ENCODE data around the gene CSNK2A3.

CSNK2A3 gene

DNA sequence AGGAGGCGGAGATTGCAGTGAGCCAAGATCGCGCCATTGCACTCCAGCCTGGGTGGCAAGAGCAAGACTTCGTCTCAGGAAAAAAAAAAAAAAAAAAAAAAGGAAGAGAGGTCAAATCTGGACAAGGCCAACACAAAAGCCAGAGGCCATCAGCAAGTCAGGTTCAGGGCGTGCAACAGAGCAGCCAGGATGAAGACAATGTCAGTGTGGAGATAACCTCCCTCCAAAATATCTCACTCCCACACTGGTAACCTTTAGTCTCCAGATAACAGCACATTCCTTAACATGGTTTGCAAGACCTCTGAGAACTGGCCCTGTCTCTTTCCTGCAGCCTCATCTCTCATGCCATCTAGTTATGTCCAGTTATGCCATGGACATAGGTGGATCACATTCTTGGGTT lies 4.7 kb downstream of the CSNK2A3 start:
- in situ Hi-C loops (cut with HindIII; ENCODE audit: low pct_ligation_motif_present, low pct_unique_long_range_greater_than_20kb, low sequenced_read_pairs): no loop called here
- DNase-seq: no peak

DNA sequence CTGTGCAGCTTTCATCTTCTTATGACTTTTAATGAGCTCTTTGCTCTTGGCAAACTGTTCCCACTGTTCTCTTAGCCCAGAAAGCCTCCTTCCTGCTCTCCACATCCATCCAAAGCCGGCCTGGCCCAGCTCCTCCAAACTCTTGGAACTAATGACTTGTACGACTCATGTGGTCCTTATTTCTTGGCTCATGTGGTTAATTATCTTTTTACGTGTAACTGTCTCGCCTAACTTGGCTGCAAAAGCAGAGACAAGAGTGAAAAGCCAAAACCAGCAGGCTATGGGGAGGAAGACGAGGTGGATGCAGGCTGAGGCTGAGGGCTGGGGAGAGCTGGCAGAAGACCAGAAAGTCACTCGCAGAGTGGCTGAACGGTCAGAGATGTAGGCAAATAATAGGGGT lies 5.5 kb downstream of the CSNK2A3 start:
- in situ Hi-C loops (cut with HindIII; ENCODE audit: low pct_ligation_motif_present, low pct_unique_long_range_greater_than_20kb, low sequenced_read_pairs): no loop called here
- no peak for DNase-seq

DNA sequence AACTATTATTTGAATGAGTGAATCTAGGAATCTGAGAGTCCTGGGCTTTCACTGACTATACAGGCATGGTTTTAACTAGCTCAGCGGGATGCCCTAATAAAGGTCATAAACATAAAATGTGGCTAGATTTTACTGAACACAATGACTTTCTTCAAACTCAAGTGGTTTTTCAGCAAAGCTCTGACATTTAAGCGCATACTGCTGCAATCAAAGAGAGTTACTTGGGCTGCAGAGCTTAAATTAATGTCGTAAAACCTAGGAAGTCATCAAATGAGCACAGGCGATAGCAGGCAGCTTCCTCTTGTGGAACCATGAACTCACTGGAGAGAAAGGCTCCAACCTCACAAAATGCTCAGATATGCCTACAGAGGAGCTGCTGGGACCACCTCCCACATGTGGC lies 6.7 kb downstream of the CSNK2A3 start:
- in situ Hi-C loops (cut with HindIII; ENCODE audit: low pct_ligation_motif_present, low pct_unique_long_range_greater_than_20kb, low sequenced_read_pairs): no loop called here
- no peak for DNase-seq

GRCh38 chr11:11345099-11345498 lies 8.0 kb downstream of the CSNK2A3 start:
- DNase-seq: no peak
- in situ Hi-C loops (cut with HindIII; ENCODE audit: low pct_ligation_motif_present, low pct_unique_long_range_greater_than_20kb, low sequenced_read_pairs): no loop called here

DNA sequence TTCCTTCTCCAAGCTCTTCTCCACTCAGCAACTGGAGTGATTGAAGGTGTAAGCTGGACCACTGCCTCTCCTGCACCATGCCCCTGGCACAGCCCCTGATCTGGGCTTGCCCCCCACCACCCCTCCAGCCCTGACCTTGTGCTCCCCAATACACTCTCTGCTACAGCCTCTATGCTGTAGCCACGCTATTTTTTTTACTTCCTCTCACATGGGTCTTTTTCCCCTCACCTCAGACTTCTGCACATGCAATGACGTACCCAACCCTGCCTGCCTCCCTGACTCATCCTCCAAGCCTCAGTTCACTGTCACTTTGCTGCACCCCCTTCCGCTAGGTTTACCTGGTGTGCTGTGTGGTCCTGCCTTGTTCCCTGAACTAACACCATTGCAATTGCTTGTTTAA lies 9.0 kb downstream of the CSNK2A3 start:
- in situ Hi-C loops (cut with HindIII; ENCODE audit: low pct_ligation_motif_present, low pct_unique_long_range_greater_than_20kb, low sequenced_read_pairs): no loop called here
- DNase-seq: no peak

DNA sequence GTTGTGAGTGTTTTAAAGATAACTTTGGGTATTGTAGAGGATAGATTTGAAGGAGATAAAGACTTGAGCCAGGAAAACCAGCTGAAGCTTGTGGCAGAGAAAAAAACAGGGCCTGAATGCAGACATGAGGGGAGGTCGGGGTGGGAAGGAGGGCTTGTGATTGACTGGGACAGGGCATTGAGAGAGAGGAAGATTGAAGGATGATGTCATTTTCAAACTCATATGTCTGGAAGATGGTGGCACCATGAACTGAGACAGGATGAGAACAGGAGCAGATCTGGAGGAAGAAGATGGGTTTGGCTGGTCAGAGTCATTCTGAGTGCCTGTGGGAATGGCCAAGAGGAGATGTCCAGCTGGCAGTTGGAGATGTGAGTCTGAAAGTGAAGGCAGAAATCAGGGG lies 14.7 kb downstream of the CSNK2A3 start:
- in situ Hi-C loops (cut with HindIII; ENCODE audit: low pct_ligation_motif_present, low pct_unique_long_range_greater_than_20kb, low sequenced_read_pairs): no loop called here
- DNase-seq: no peak

GRCh38 chr11:11336664-11337063 lies 16.4 kb downstream of the CSNK2A3 start:
- in situ Hi-C loops (cut with HindIII; ENCODE audit: low pct_ligation_motif_present, low pct_unique_long_range_greater_than_20kb, low sequenced_read_pairs): no loop called here
- no peak for DNase-seq

- DNase-seq: no peak
- in situ Hi-C loops (cut with HindIII; ENCODE audit: low pct_ligation_motif_present, low pct_unique_long_range_greater_than_20kb, low sequenced_read_pairs): no loop called here
These were observed 18.0 kb downstream of the CSNK2A3 start for GRCh38 chr11:11335043-11335442.

DNA sequence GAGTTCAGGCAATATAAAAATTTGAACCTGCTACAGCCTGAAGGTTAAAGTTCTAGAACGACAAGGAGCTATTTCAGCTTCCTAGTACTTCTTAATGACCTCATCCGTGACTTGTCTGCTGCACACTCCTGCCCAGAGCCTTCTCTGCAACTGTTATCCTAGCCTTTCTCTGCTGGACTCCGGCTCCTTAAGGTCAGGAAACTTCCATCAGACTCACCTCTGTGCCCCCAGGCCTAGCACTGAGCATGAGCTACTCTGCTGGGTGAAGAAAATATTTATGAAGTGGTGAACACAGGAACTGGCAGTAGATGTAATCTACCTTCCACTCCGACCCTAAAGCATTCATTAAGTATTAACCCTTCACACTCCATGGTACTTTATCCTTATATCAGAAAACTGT lies 18.4 kb downstream of the CSNK2A3 start:
- in situ Hi-C loops (cut with HindIII; ENCODE audit: low pct_ligation_motif_present, low pct_unique_long_range_greater_than_20kb, low sequenced_read_pairs): no loop called here
- DNase-seq: no peak

DNA sequence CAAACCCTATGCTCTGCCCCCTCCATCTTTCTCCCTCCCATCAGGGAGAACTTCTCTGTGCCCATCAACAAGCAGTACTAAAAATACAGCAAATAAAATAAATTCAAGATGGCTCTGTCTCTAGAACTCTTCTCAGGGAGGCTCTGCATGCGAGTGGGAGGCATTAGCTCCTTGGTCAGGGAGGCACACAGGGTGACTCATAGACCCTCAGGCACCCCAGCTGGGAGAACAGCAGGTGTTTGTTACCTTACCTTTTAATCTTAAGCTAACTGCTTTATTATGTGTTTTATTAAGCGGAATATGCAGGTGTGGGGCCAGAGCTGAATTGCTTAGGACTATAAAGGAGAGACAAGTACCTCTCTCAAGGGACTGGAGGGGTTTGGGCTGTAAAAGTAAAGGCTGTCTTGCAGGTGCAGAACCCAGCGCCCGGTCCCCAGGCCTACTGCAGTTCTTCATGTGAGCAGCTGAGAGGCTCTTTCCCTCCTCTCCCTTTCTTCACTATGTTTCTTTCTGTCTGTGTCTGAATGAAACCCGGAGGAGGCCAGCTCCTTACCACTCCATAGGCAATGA lies 20.8 kb downstream of the CSNK2A3 start:
- in situ Hi-C loops (cut with HindIII; ENCODE audit: low pct_ligation_motif_present, low pct_unique_long_range_greater_than_20kb, low sequenced_read_pairs): no loop called here
- DNase-seq: no peak

DNA sequence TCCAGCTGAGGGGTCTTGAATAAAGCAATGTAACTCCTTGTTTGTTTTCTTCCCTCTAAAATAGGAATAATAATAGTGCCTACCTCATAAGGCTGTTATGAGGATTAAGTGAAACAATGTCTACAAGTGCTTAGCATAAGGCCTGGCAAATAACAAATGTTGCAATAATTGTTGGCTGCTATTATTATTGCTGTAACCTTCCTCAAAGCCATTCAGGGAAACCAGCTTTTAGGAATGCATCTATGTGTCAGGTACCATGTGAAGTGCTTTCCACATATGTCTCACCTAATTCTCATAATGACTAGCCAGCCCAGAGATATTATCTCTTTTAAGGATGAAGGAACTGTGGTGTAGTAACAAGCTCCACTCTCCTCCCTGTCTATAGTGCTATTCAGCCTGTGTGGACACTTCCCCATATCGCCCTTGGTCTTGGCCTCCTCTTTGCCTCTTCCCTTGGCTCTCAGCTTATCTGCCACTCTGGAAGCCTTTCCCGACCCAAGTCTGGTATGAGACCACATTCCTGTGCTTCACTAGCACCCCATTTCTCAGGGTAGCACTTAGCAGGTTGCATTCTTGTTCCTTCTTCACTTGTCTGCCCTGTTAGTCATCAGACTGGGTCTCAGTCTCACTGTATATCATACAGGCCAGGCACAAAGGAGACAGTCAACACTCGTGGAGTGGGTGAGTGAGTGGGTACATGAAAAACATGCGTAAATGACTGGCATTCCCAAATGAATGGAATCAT lies 23.8 kb downstream of the CSNK2A3 start:
- no peak for DNase-seq
- in situ Hi-C loops (cut with HindIII; ENCODE audit: low pct_ligation_motif_present, low pct_unique_long_range_greater_than_20kb, low sequenced_read_pairs): no loop called here

DNA sequence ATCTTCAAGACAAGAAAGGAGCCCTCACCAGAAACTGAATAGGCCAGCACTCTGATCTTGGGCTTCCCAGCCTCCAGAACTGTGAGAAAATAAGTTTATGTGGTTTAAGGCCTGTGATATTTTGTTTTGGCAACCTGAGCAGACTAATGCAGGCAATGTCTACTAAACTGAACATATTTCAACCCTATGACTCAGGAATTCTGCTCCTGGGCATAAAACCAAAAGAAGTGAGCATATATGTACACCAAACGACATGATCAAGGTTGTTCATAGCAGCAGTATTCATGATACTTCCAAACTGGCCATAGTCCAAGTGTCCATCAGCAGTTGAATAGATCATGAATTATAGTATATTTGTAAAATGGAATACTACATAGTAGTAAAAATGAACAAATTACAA lies 29.0 kb downstream of the CSNK2A3 start:
- in situ Hi-C loops (cut with HindIII; ENCODE audit: low pct_ligation_motif_present, low pct_unique_long_range_greater_than_20kb, low sequenced_read_pairs): no loop called here
- DNase-seq: no peak

GRCh38 chr11:11322101-11322500 lies 30.9 kb downstream of the CSNK2A3 start:
- in situ Hi-C loops (cut with HindIII; ENCODE audit: low pct_ligation_motif_present, low pct_unique_long_range_greater_than_20kb, low sequenced_read_pairs): no loop called here

GRCh38 chr11:11320825-11321224 lies 32.2 kb downstream of the CSNK2A3 start:
- no peak for DNase-seq
- in situ Hi-C loops (cut with HindIII; ENCODE audit: low pct_ligation_motif_present, low pct_unique_long_range_greater_than_20kb, low sequenced_read_pairs): no loop called here

More at GRCh38 chr11:11322101-11322500, 30.9 kb downstream of the CSNK2A3 start:
- no peak for DNase-seq

- in situ Hi-C loops (cut with HindIII; ENCODE audit: low pct_ligation_motif_present, low pct_unique_long_range_greater_than_20kb, low sequenced_read_pairs): no loop called here
- no peak for DNase-seq
These were observed 34.1 kb downstream of the CSNK2A3 start for GRCh38 chr11:11318961-11319360.

GRCh38 chr11:11318461-11318860 lies 34.6 kb downstream of the CSNK2A3 start:
- no peak for DNase-seq
- in situ Hi-C loops (cut with HindIII; ENCODE audit: low pct_ligation_motif_present, low pct_unique_long_range_greater_than_20kb, low sequenced_read_pairs): no loop called here

DNA sequence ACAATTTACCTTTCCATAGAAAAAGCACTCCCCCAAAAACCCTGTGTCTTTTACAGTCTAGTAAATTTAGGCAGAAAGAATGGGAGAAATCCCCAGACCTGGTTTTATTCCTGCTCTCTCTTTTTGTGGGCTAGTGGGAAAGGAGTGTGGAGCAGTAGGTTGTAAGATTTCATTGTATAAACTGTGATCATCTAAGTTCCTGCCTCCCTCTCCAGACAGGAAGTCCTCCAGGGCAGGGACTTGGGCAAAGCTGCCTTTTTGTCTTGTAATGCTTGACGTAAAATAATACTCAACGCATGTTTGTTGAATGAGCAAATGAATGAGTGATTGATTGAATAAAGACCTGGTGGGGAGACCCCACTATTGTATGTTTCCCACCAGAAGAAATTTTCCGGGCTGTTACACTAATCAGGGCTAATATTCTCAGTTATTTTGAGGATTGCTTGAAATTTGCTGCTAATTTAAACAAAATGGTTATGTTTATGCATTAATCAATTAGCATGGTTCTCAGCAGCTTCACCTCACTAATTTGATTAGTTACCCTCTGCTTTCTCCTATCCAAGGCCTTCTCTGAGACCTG lies 36.3 kb downstream of the CSNK2A3 start:
- in situ Hi-C loops (cut with HindIII; ENCODE audit: low pct_ligation_motif_present, low pct_unique_long_range_greater_than_20kb, low sequenced_read_pairs): no loop called here
- no peak for DNase-seq

- no peak for DNase-seq
- in situ Hi-C loops (cut with HindIII; ENCODE audit: low pct_ligation_motif_present, low pct_unique_long_range_greater_than_20kb, low sequenced_read_pairs): no loop called here
These were observed 39.0 kb downstream of the CSNK2A3 start for GRCh38 chr11:11313902-11314692.

GRCh38 chr11:11313426-11313825 lies 39.6 kb downstream of the CSNK2A3 start:
- peak; percentile 2 for DNase-seq
- in situ Hi-C loops (cut with HindIII; ENCODE audit: low pct_ligation_motif_present, low pct_unique_long_range_greater_than_20kb, low sequenced_read_pairs): no loop called here
